GM10266 (cell line): ENCODE results near the gene UPF1.
"Not testable (repeated sequence)": the region's sequence is repeated elsewhere in the genome, so short reads cannot be mapped to it uniquely, and the experiment has no call there.

ENCODE experiments used
- DNase-seq: peaks from one replicate; pipeline ENCODE4 v3.0.0; 2012; ENCODE audit errors: extremely low spot score
- TF ChIP-seq, protein P1 (sequence below): IDR thresholded peaks from 2 replicates; pipeline ENCODE4 v1.5.1; 2012; ENCODE audit warnings: mild to moderate bottlenecking, low read depth; ENCODE audit not compliant: control insufficient read depth, insufficient read depth; ENCODE audit errors: missing control alignments

UPF1 gene

DNA sequence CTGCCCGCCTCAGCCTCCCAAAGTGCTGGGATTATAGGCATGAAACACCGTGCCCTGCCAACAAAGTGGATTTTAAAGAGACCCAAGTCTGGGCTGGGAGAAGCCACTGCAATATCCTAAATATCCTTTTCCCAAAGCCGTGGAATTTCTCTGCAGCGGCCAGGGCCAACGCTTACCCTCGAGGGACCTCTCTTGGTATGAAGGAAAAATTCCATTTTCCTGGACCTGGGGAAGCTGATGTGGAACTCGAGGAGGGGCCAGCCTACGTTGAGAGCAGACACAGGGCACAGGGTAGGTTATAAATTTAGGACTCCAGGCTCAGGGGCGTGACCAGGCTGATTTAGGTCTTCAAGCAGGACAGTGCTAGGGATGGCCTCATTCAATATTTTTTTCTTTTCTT is 17.7 kb upstream of the UPF1 start:
- TF ChIP-seq, protein P1, sequence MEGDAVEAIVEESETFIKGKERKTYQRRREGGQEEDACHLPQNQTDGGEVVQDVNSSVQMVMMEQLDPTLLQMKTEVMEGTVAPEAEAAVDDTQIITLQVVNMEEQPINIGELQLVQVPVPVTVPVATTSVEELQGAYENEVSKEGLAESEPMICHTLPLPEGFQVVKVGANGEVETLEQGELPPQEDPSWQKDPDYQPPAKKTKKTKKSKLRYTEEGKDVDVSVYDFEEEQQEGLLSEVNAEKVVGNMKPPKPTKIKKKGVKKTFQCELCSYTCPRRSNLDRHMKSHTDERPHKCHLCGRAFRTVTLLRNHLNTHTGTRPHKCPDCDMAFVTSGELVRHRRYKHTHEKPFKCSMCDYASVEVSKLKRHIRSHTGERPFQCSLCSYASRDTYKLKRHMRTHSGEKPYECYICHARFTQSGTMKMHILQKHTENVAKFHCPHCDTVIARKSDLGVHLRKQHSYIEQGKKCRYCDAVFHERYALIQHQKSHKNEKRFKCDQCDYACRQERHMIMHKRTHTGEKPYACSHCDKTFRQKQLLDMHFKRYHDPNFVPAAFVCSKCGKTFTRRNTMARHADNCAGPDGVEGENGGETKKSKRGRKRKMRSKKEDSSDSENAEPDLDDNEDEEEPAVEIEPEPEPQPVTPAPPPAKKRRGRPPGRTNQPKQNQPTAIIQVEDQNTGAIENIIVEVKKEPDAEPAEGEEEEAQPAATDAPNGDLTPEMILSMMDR, result no peak
- DNase-seq, result no peak

- no peak for DNase-seq
- TF ChIP-seq, protein P1, result no peak
Measured at GRCh38 chr19:18815673-18816072, 16.1 kb upstream of the UPF1 start.

DNA sequence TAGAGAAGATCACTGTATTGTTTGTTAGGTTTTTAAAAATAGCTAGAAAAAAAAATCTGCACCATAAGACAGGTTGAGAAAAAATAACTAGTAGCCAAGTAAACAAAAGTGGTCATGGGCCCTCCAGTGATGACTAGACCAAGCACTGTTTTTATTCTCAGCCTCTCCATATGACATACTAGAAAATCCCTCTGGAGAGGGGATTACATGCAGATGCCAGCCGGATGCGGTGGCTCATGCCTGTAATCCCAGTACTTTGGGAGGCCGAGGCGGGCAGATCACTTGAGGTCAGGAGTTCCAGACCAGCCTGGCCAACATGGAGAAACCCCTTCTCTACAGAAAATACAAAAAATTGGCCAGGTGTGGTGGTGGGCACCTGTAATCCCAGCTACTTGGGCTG is 15.1 kb upstream of the UPF1 start:
- DNase-seq, result not testable (repeated sequence)

DNA sequence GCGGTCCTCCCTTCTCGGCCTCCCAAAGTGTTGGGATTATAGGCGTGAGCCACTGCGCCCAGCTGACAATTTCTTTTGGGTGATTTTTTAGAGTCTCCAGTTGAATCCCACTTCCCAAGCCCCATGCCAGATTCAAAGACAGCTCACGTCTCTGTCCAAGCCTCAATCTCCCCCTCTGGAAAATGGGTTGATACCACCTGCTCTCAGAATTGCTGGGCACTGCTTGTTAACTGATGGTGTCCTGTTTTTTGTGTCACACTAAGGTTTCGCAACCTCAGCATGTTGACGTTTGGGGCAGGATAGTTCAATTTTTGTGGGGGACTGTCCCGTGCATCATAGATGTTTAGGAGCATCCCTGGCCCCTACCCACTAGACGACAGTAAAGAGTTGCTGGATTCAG is 14.2 kb upstream of the UPF1 start:
- TF ChIP-seq, protein P1, result no peak
- DNase-seq, result no peak

DNA sequence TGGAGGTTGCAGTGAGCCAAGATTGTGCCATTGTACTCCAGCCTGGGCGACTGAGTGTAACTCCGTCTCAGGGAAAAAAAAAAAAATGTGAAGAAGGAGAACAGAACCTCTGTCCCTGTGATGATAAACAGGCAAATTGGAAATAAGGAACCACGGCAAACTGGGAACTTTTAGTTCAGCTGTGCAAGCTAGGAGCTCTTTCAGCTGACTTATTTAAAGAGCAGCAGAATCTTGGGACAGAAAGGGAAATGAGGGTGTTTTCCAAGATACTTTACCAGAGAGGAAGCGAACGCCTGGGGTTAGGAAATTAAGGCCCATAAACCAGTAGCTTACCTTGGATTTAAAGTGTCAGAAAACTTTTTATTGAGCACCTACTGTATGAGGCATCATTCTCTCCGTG is 3.0 kb upstream of the UPF1 start:
- TF ChIP-seq, protein P1, result no peak
- no peak for DNase-seq

DNA sequence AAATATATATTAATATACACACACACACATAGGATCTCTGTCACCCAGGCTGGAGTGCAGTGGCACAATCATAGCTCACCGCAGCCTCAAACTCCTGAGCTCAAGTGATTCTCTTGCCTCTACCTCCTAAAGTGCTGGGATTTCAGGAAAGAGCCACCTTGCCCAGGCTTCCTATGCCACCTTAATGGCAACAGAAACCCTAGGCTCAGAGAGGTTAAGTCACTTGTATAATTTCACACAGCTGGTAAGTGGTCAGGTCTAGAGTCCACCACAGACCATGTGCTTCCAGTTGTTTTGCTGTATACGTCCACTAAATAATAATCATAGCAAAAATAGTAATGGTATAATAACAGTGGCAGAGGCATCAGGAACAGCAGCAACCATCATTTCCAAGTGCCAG is 1.3 kb upstream of the UPF1 start:
- no peak for DNase-seq
- TF ChIP-seq, protein P1, result no peak

GRCh38 chr19:18832306-18833140 is 764 bp downstream of the UPF1 start:
- TF ChIP-seq, protein P1, result peak; percentile 28
- peak; percentile 49 for DNase-seq

DNA sequence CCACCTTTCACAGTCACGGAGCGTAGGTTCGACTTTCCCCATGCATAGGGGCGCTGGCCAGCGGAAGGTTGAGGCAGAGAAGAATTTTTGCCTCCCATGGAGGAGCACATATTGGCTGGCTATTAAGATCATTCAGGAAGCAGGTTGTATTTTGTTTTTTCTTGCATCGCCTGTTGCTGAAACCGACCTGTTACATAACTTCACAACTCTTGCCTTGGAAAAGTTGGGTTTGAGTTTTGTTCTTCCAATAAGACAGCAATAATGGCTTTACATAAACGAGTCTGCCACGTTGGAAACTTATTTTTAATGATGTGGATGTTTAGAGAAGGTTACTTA is 1.4 kb downstream of the UPF1 start:
- TF ChIP-seq, protein P1, result no peak
- DNase-seq, result no peak
